Adrenal gland (tissue), 5 donors: ENCODE data around the gene RUFY4.

Experiments used
- POLR2A ChIP-seq, 2 donors: fragments of 450-650 bp; IDR thresholded peaks; one replicate each; pipeline ENCODE4 v1.6.1; 2017; ENCODE audit warnings: antibody characterized with exemption in 2 of 2, mild to moderate bottlenecking in 2 of 2, moderate library complexity in 1 of 2
- TF ChIP-seq, protein P1 (sequence below), 6 experiments: fragments of 450-650 bp in 4 of 6; fragments of 200-600 bp in 2 of 6; sonication (generic) in 1 of 6; IDR thresholded peaks; 1 replicate in 5 of 6; 2 replicates in 1 of 6; pipeline versions ENCODE4 v1.5.1 to v1.8.0; 2016 to 2021; ENCODE audit warnings: antibody characterized with exemption in 6 of 6, mild to moderate bottlenecking in 2 of 6, moderate library complexity in 1 of 6
- donor health status: DM: no; HTN: no; CAD: no.

DNA sequence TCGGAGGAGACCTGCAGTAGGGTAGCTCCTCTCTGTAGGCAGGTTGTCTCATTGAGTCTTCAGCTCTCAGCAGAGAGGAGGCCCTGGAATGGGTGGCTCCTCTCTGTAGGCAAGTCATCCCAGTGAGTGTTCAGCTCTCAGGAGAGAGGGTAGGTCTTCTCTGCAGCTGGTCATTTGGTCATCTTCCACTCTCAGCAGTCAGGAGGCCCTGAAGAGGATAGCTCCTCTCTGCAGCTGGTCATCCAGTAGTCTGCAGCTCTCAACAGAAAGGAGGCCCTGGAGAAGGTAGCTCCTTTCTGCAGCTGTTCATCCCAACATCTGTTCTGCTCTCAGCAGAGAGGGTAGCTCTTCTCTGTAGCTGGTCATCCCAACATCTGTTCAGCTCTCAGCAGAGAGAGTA is 26.0 kb upstream of the RUFY4 start:
- TF ChIP-seq, protein P1, sequence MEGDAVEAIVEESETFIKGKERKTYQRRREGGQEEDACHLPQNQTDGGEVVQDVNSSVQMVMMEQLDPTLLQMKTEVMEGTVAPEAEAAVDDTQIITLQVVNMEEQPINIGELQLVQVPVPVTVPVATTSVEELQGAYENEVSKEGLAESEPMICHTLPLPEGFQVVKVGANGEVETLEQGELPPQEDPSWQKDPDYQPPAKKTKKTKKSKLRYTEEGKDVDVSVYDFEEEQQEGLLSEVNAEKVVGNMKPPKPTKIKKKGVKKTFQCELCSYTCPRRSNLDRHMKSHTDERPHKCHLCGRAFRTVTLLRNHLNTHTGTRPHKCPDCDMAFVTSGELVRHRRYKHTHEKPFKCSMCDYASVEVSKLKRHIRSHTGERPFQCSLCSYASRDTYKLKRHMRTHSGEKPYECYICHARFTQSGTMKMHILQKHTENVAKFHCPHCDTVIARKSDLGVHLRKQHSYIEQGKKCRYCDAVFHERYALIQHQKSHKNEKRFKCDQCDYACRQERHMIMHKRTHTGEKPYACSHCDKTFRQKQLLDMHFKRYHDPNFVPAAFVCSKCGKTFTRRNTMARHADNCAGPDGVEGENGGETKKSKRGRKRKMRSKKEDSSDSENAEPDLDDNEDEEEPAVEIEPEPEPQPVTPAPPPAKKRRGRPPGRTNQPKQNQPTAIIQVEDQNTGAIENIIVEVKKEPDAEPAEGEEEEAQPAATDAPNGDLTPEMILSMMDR (IDR thresholded peaks at IDR 0.05), result no peak
- no peak for TF ChIP-seq POLR2A (IDR thresholded peaks at IDR 0.05)
